Measurements from ENCODE around the gene SP7.

DNA sequence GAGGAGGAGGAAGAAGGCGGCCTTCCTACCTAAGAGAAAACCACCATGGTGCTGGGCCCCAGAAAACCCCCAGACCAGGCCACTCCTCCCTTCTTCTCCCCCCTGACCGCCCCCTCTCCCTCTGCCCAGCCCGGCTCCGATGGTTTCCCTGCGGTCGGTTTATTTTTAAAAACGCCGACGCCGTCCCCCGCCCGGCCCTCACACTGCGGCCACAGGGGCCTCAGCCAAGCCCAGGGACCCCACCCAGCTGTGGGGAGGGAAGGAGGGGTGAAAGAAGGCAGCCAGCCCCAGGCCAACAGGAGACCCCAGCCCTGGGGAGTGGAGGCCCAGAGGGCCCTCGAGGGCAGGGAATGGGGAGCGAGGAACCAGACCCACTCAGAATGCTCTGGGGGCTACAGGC is 3.4 kb downstream of the SP7 start:
- TF ChIP-seq CBX8 (IDR thresholded peaks at IDR 0.05) (no peak), SREBF2 (IDR thresholded peaks at IDR 0.05) (no peak), MAFK (IDR thresholded peaks at IDR 0.05; ENCODE audit: partially characterized antibody) (no peak), MYC (IDR thresholded peaks at IDR 0.05; ENCODE audit: borderline replicate concordance, low read length) (no peak), EP300 (IDR thresholded peaks at IDR 0.05) (no peak), KDM1A (IDR thresholded peaks at IDR 0.05; ENCODE audit: low read depth) (no peak), POLR2A (IDR thresholded peaks at IDR 0.05; ENCODE audit: low read length) (no peak), PHF8 (IDR thresholded peaks at IDR 0.05; ENCODE audit: borderline replicate concordance, low read depth) (no peak), CHD2 (IDR thresholded peaks at IDR 0.05; ENCODE audit: low read length, partially characterized antibody) (no peak), ZC3H11A (IDR thresholded peaks at IDR 0.05) (no peak)
- TF ChIP-seq, protein P1, sequence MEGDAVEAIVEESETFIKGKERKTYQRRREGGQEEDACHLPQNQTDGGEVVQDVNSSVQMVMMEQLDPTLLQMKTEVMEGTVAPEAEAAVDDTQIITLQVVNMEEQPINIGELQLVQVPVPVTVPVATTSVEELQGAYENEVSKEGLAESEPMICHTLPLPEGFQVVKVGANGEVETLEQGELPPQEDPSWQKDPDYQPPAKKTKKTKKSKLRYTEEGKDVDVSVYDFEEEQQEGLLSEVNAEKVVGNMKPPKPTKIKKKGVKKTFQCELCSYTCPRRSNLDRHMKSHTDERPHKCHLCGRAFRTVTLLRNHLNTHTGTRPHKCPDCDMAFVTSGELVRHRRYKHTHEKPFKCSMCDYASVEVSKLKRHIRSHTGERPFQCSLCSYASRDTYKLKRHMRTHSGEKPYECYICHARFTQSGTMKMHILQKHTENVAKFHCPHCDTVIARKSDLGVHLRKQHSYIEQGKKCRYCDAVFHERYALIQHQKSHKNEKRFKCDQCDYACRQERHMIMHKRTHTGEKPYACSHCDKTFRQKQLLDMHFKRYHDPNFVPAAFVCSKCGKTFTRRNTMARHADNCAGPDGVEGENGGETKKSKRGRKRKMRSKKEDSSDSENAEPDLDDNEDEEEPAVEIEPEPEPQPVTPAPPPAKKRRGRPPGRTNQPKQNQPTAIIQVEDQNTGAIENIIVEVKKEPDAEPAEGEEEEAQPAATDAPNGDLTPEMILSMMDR (IDR thresholded peaks at IDR 0.05), result no peak
- TF ChIP-seq, protein P2, sequence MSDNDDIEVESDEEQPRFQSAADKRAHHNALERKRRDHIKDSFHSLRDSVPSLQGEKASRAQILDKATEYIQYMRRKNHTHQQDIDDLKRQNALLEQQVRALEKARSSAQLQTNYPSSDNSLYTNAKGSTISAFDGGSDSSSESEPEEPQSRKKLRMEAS (IDR thresholded peaks at IDR 0.05), result no peak
